ENCODE results near the gene ART5. TPM values are rescaled to one million over a fixed set of nuclear protein-coding genes. Genes with fewer than 3 reads are reported as not detected.
"Not testable (repeated sequence)": the region's sequence is repeated elsewhere in the genome, so short reads cannot be mapped to it uniquely, and the experiment has no call there.

The ART5 gene
- total RNA-seq, 1 donor from 2014 or later, result not detected

- DNase-seq (ENCODE audit: low spot score), result peak; percentile 22
Observed at GRCh38 chr11:3623767-3624458, 17.9 kb downstream of the ART5 start.

DNA sequence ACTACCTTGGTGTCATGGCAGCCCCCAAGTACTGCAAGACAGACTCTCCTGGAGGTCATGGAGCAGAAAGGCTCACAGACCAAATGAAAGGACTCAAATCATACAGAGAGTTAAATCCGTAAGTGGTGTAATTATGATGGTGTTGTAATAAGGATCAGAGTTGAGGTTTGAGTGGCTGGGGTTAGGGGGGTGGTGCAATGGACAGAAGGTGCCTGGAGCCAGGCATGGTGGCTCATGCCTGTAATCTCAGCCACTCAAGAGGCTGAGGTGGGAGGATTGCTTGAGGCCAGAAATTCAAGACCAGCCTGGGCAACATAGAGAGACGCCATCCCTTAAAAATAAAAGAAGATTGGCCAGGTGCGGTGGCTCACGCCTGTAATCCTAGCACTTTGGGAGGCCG is 18.7 kb downstream of the ART5 start:
- peak; percentile 22 for DNase-seq (ENCODE audit: low spot score)

- DNase-seq (ENCODE audit: low spot score), result peak; percentile 24
Observed at GRCh38 chr11:3622521-3622920, 19.3 kb downstream of the ART5 start.

GRCh38 chr11:3617990-3618389 is 23.8 kb downstream of the ART5 start:
- DNase-seq (ENCODE audit: low spot score), result peak; percentile 41

- DNase-seq (ENCODE audit: low spot score), result peak; percentile 81
Observed at GRCh38 chr11:3616721-3617460, 24.9 kb downstream of the ART5 start.

DNA sequence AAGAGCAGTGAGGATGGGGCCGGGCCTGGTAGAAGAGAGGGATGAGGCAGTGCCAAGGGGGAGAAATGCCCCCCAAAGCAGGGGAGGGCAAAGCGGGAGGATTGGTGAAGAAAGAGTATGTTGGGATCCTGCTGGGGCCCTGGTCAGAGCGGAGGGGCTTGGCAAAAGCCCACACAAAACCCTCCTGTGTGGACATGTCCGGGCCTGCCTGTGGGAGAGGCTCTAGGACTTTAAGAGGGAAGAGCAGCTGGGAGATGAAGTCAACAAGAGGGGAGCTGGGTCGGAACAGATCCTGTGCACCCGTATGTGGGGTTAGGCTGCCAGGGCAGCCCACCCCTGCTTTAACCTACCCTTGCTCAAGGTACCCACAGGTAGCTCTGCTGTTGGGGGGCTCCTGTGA is 25.8 kb downstream of the ART5 start:
- no peak for DNase-seq (ENCODE audit: low spot score)

DNA sequence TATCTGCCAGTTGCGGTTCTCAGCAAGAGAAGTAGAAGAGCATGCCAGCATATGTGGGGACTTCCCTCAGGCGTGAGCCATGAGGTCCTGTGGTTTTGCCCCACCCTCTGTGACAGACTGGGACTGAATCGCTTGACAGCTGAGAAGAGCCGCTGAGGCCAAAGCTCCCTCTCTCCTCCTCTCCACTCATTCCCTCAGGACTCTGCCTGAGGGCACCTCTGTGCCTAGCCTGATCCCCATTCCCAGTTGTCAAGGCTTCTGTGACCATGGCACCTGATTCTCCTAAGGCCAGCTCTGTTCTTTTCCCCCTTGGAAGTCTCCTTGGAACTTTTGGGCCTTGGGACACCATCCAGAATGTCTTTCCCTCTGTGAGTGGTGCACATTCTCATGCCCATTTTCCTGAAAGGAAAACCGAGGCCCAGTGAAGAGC is 27.0 kb downstream of the ART5 start:
- no peak for DNase-seq (ENCODE audit: low spot score)

- no peak for DNase-seq (ENCODE audit: low spot score)
Observed at GRCh38 chr11:3613998-3614741, 27.6 kb downstream of the ART5 start.

GRCh38 chr11:3611976-3612678 is 29.7 kb downstream of the ART5 start:
- no peak for DNase-seq (ENCODE audit: low spot score)

- no peak for DNase-seq (ENCODE audit: low spot score)
Observed at GRCh38 chr11:3610846-3611245, 30.9 kb downstream of the ART5 start.

GRCh38 chr11:3609416-3610265 is 32.2 kb downstream of the ART5 start:
- no peak for DNase-seq (ENCODE audit: low spot score)

DNA sequence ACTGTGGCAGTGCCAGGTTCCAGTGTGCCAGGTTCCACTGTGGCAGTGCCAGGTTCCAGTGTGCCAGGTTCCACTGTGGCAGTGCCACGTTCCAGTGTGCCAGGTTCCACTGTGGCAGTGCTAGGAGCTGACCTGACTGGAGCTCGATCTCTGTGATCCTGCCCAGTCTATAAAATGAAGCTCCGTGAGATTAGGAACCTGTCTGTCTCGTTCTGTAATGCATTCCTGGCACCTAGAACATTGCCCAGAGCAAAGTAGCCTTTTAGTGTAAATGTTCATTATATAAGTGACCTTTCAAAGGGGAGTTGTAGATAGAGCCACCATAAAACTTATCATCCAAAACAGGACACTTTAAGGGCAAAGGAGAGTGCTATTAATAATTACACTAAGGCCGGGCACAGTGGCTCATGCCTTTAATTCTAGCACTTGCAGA is 36.0 kb downstream of the ART5 start:
- DNase-seq (ENCODE audit: low spot score), result no peak

- no peak for DNase-seq (ENCODE audit: low spot score)
Observed at GRCh38 chr11:3605283-3605662, 36.5 kb downstream of the ART5 start.

DNA sequence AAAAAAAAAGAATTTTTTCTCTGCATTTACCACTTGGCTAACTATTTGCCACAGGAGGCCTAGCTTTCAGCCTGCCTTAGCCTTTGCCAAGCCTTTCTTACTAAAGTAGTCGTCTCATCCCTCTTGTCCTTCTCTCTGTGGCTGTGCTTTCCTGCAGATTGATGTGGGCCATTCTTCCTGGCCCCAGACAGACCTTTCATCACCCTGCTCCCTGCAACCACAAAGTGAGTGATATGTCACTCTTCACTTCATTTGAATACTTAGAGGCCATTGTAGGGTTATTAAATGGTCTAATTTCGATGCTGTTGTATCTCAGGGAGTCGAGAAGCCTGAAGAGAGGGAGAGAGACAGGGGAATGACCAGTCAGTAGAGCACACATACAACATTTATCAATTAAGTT is 37.6 kb downstream of the ART5 start:
- no peak for DNase-seq (ENCODE audit: low spot score)

DNA sequence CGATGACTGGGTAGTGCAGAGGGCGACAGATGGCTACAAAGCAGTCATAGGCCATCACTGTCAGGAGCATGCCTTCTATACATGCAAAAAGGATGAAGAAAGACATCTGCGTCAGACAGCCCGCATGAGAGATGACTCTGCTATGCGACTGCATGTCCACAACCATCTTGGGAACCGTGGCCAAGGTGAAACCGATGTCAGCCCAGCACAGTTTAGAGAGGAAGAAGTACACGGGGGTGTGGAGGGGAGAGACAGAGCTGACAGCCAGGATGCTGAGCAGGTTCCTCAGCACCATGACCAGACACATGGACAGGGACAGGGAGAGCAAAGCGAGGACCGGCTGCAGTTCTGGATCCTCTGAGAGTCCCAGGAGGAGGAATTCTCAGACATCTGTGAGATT is 41.6 kb downstream of the ART5 start:
- not testable (repeated sequence) for DNase-seq (ENCODE audit: low spot score)

DNA sequence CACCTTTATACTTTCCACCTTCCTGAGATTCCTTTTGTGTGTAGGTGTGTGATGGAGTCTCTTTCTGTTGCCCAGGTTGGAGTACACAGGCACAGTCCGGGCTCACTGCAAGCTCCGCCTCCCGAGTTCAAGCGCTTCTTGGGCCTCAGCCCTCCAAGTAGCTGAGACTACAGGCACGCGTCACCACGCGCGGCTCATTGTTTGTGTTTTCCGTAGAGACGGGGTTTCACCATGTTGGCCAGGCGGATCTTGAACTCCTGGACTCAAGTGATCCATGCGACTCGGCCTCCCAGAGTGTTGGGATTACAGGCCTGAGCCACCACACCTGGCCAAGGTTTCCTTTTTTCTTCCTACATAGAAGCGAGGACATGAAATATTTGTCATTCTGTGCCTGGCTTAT is 44.0 kb downstream of the ART5 start:
- DNase-seq (ENCODE audit: low spot score), result not testable (repeated sequence)

- DNase-seq (ENCODE audit: low spot score), result not testable (repeated sequence)
Observed at GRCh38 chr11:3591326-3591725, 50.5 kb downstream of the ART5 start.

DNA sequence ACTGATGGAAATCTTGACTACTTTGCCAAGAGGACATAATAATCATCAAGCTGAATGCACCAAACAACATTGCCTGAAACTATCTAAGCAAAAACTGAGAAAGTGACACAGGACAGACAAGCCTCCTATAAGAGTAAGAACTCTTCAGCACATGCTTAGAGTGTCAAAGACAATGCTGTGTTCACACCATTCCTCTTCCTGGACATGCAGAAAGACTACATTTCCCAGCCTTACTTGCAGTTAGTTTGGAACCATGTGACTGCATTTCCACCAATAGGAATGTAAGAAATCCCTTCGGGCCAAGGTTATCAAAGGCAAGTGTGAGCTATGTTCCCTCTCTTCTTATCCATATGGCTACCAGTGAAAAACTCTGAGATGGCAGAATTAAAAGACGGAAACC is 51.6 kb downstream of the ART5 start:
- DNase-seq (ENCODE audit: low spot score), result not testable (repeated sequence)

DNA sequence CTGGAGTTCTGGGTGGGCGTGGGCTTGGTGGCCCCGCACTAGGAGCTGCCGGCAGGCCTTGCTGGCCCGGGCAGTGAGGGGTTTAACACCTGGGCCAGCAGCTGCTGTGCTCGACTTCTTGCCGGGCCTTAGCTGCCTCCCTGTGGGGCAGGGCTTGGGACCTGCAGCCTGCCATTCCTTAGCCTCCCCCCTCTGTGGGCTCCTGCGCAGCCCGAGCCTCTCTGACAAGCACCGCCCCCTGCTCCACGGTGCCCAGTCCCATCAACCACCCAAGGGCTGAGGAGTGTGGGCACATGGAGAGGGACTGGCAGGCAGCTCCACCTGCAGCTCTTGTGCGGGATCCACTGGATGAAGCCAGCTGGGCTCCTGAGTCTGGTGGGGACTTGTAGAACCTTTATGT is 53.0 kb downstream of the ART5 start:
- not testable (repeated sequence) for DNase-seq (ENCODE audit: low spot score)

All from mesenteric fat pad (tissue), 1 donor.